Measurements from ENCODE around the gene CEP104.

The CEP104 gene

GRCh38 chr1:3762873-3763228, 94.2 kb downstream of the CEP104 start:
- DNase-seq (ENCODE audit: low spot score): no peak

GRCh38 chr1:3762151-3762872, 94.7 kb downstream of the CEP104 start:
- DNase-seq (ENCODE audit: low spot score): no peak

All from iPS-NIHi11 (cell line).